ENCODE measurements around the gene PRKAB2.
A peak's percentile ranks its signal among the peaks of the same experiment; 100 is the strongest.
"Not testable (repeated sequence)": the region's sequence is repeated elsewhere in the genome, so short reads cannot be mapped to it uniquely, and the experiment has no call there.

The PRKAB2 gene, protein sequence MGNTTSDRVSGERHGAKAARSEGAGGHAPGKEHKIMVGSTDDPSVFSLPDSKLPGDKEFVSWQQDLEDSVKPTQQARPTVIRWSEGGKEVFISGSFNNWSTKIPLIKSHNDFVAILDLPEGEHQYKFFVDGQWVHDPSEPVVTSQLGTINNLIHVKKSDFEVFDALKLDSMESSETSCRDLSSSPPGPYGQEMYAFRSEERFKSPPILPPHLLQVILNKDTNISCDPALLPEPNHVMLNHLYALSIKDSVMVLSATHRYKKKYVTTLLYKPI

DNA sequence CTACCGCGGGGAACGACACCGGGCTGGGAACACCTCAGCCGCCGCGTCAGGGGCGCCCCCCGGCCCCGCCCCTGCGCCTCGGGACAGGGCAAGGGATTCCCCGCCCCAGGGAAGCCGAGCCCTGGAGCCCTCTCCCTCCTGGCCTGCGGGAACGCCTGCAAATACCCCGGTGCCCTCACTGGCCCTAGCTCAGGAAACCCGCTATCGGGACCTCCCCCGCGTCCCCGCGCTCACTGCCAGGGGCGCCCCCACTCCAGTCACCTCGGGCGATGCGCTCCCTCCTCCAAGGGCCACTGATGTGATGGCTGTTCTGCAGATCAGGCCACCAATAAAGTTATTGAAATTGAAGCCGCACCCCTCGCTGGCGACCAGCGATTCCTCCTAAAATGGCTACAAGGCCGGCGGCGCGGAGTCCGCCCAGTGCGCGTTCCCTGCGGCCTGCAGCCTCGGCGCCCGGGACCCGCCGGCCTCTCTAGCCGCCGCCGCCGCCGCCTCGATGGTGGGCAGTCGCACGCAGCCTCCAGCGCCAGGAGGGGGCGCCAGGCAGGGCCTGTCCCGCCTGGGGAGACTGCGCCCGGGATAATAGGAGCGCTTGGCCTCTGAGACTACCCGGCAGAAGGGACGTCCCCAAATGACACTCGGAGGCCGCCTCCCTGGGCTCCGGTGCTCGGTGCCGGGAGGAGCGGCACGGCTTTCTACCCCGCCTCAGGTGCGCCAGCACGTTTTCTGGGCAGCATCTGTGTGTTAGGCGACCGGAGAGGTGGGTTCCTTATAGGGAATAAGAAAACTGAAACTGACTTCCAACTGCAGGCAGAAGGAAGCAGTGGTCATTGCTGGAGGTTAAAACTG is at the start of gene PRKAB2:
Gene PRKAB2, minus strand, starts transcription at position 303 of the 849 bp plus-strand sequence. CDS start 326 bp downstream, outside the sequence.
- DNase-seq = peak; percentile 88

DNA sequence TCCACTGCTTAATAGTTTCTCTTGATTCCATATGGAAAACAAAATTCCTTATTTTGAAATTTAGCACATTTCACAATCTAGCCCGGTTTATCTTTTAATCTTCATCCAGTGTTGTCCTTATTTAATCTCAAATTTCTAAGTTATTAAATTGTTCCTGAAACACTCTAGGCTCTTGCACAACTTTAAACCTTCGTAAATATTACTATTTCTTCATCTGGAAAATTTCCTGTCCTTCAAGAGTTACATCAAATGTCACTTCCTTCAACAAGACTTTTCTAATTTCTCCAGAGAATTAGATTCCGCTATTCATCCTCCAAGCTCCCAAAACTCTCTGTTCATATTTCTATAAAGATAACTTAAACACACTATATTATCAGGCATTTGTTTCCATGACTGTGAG is 46.3 kb upstream of the PRKAB2 start:
- no peak for DNase-seq

DNA sequence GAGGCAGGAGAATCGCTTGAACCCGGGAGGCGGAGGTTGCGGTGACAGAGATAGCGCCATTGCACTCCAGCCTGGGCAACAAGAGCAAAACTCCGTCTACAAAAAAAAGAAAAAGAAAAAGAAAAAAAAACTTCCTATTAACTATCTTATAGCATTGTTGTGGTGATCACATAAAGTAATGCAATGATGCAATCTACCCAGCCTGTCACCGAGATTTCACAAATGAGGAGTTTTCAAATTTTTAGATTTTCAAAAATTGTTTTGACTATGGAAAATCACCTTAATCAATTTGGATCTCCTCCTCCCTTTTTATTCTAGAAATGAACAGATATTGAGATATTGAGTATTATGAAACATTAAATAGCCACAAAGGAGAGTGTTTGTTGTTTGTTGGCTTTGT is 44.9 kb upstream of the PRKAB2 start:
- DNase-seq = no peak

DNA sequence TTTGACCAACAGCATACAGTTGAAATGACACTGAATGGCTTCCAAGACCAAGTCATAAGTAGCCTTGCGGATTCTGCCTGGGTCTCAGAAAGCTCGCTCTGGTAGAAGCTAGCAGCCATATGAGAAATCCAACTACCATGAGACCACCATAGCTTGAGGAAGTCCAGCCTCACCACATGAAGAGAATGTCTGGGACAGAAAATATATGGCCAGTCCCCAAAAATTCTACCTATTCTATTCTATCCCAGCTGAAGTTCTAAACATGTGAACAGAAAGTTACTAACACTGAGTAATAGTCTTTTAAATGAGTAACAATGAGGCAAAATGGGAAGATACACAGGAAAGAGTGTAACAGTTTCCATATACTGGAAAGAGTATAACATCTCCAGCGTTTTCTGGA is 43.9 kb upstream of the PRKAB2 start:
- no peak for DNase-seq

DNA sequence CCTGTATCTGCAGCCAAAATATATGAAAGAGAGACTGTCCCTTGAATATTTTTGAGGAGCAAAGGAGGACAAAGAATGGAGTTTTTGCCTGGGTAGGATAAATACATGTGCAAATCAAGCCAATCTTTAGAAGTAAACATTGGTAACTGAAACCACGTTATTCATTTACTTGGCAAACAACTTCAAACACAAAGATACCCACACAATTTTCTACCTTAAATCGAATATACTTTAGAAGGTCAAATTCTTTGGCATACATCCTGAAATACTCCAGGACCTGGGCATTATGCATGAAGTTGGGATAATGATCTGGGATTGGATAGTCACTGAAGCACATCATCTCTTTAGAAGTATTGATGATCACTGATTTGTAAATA is 43.3 kb upstream of the PRKAB2 start:
- DNase-seq = no peak

DNA sequence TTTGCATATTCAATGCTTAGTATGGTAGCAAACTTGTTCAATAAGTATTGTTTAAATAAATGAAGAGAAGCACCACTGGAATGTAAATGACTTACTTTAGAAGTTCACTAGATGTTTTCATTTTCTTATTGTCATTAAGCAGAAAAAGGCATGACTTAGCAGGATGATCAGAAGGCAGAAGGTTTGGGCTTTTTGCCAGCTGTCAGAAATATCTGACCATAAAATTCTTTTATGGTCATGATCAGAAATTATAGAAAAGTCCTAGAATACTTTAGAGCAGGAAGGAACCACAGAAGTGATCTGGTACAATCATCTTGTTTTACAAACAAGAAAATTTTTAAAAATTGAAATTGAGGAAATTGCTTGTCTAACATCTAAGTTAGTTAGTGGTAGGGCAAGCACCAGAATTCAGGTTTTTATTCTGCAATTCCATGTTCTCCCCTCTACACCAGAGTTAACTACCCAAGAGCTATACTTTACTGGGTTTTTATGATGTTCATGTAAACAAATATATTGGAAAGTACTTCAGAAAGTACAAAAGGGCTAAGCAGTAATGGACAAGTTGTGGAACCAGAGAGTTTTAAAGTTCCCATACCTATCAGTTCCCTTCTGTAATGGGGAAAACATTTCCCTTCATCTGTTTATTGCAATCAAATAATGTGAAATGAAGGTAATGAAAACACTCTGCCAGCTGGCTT is 42.7 kb upstream of the PRKAB2 start:
- no peak for DNase-seq

DNA sequence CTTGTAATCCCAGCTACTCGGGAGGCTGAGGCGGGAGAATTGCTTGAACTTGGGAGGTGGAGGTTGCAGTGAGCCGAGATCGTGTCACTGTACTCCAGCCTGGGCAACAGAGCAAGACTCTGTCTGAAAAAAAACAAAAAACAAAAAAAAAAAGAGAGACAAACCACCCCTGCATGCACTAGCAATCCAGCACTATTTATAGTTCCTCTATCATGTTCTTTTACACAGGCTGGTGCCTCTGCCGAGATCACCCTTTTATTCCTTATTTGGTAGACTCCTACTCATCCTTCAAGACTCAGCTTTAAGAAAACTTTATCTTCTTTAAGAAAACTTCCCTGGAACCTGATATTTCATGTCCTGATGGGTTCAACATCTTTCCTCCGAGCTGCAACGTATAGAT is 42.1 kb upstream of the PRKAB2 start:
- no peak for DNase-seq

DNA sequence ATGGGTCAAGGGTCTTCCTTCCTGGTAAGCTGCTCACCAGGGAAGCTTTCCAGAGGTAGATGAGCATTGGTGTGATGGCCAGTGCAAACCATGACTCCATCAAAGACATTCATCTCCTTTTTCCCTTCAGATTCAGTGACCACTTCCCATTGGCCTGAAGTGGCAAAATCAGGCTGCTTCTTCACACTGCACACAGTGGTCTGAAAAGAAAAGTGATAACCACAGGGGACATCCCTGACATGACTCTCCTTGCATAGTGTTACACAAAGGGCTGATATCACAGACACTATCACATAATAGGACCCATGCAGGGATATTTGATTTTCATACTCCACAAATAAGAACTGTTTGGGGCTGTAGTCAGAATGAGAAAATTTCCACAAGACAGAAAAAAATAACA is 41.0 kb upstream of the PRKAB2 start:
- no peak for DNase-seq

DNA sequence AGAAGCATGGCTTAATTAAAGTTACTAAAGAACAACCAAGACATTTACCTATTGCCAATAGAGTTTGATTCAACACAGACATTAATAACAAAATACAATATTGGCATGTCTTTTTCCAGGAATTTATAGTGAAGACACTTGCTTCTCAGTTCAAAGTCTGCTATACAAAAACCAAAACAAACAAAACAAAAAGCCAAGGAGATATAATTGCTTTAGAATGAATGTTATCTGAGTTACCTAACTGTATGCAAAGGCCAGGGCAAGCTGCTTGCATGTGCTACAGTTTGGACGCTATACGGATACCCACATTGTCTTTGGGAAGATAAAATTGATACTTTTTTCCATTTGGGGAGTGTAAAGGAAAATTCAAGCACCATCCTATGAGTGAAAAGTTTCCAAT is 39.3 kb upstream of the PRKAB2 start:
- DNase-seq = no peak

DNA sequence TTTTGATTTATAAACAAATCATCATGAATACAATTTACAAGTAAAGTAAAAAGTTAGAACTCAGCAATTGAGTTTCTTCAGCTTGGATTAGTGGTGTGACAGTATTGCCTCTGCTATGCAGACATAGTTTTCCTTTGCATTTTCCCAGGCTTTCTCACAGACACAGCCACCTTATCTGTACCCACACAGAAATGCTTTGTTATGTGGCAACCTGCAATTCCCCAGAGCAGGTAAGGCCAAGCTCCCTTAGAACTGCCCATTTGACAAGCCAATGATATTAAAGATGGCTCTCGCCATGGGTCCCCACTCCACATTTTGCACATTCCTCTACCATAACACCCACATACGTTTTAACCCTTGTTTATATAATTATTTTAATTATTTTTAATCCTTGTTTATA is 38.7 kb upstream of the PRKAB2 start:
- no peak for DNase-seq

DNA sequence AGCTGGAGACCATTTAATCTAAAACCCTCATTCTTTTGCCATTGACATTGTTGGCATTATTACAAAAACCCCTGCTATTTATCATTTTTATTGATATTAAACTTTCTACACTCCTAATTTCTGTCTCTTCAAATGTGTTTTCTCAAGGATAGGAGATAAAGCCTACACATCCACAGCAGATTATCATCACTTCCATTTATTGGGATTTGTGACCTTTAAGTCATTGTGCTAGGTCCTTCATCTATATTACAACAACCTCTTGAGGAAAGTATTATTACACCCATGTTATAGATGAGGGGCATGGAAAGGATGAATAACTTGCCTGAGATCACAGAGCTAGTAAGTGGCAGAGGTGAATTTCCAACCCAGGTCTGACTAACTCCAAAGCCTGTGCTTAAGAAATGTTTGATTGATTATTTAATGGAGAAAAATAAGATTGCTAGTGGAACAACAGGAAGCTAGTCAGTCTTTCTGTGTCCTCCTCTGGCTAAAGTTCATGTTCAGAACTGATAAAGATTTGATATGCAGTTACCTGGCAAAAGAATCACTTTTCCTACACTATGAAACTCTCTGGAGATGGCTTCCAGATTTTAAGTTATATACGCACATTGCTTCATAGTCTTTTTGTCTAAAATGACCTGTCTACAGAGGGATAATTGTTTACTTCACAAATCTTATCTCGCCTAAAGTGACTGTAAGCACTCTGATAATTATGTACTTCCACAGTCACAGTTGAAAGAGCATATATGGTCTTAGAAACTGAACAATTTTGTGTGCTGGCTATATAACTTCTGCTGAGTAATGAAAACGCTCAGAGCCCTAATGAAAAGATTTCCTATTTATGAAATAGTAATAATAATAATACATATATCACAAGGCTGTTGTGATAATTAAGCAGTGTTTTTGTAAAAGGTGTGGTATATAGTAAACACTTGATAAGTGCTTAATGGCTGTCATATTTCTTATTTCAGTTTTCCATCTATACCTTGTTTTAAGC is 37.9 kb upstream of the PRKAB2 start:
- no peak for DNase-seq

DNA sequence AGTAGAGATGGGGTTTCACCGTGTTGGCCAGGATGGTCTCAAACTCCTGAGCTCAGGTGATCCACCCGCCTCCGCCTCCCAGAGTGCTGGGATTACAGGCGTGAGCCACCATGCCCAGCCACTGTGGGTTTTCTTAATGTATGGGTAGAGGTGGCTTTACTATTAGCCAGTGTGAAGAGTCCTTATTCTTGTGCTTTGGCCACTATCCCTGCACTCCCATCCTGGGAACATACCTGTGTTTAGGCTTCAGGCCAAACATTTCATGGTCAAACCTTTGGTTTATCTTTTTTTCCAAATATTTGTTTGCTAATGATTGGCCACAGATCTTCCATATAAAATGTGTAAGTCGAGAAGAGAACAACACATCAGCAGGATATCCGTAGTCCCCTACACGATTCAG is 36.3 kb upstream of the PRKAB2 start:
- no peak for DNase-seq

DNA sequence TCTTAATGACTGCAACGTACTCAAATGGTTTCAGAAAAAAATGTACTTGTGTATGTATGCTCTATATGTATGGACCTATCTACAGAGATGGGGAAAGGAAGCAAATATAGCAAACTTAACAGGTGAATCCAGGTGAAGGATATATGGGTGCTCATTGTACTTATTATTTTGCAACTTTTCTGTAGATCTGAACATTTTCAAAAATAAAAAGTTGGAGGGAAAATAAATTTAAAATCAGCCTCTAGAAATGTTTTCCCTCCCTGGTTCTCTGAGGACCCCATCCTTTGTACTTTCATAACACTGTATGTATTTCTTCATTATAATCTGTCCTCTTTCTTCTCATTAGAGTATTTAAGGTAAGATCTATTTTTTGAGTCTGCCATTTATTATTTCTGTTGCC is 34.9 kb upstream of the PRKAB2 start:
- no peak for DNase-seq

DNA sequence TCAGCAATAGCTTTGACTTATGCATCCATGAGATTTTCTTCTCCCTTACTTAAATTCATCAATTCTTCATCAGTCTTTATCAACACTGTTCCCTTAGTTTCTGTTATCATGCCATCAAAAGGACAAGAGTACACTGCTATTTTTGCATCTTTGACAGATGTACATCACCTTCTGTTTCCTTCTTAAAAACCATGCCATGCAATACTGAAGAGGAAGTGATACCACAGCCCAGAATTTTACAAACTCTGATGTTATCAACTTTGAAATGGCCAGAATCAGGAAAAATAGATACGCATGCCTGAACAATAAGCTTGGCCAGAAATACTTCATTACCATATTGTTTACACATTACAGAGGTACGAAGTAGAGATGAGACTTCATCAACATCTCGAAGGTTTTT is 31.8 kb upstream of the PRKAB2 start:
- DNase-seq = no peak

DNA sequence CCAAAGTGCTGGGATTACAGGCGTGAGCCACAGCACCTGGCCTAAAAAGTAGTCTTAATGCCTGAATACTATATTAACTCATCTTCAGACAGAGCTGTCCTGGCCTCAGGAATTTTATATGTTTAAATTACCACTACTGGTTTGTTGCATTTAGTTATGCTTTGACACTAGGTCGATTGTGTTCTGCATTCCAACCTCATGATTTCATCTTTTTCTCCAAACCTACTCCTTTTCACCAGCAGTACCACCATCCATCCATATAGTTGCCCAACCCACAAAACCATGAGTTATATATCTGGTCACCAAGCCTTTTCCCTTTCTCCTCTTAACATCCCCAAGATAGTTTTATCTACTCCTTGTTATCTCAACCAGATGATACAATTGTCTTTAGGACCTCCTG is 30.3 kb upstream of the PRKAB2 start:
- DNase-seq = no peak

DNA sequence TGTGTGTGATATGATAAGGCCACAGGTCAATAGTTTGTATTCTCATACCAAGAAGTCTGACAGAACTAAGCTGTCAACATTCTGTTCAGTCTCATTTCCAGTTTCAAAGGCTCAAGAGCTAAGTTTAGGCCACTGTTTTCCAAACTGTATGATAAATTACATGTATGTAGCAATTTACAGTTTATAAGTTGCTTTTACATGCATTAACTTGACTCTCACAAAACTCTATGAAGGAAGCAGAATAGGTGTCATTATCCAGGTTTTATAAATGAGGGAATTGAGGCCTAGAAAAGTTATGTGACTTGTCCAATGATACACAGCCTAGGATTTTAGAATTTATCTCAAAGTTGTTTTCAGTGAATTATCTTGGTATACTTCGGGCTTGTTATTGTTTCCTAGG is 29.5 kb upstream of the PRKAB2 start:
- DNase-seq = no peak

DNA sequence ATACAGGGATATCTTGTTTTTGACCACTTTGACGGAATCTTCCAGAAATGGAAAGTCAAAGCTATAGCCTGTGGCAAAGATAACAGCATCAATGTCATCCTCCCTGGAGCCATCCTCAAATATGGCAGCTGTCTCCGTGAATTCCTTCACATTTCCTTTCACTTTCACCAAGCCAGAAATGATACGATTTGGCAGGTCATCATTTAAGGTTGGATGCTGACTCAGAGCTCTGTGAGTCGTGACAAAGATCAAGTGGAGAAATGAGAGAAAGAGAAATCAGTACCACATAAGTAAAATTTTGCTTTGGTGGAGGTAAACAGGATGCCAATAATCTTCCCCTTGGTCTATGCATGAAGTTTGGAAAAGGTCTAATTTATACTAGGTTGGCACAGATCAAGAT is 29.0 kb upstream of the PRKAB2 start:
- DNase-seq = no peak

DNA sequence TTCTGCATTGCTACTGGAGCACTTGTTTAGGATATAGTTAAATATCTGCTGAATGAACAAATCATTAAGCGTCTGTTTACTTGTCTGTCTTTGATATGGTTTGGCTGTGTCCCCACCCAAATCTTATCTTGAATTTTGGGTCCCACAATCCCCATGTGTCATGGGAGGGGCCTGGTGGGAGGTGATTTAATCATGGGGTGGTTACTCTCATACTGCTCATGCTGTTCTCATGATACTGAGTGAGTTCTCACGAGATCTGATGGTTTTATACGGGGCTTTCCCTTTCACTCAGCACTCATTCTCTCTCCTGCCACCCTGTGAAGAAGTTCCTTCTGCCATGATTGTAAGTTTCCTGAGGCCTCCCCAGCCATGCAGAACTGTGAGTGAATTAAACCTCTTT is 25.1 kb upstream of the PRKAB2 start:
- not testable (repeated sequence) for DNase-seq

DNA sequence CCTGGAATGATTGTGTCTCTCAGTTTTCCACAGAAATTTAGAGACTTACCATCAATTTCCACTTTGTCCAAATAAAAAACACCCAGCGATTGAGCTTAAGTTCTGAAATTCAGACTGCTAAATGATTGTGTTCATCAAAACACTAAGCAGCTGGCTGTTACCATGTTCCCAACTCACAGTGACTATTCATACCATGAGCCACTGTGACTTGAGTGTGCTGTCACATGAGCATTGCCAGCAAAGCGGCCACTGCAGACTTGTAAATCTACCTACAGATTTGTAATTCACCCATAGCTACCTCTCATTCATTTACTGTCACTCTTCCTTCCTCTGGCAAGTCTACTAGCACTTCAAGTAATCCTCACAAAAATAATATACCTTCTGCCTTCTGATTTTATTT is 17.2 kb upstream of the PRKAB2 start:
- DNase-seq = no peak

DNA sequence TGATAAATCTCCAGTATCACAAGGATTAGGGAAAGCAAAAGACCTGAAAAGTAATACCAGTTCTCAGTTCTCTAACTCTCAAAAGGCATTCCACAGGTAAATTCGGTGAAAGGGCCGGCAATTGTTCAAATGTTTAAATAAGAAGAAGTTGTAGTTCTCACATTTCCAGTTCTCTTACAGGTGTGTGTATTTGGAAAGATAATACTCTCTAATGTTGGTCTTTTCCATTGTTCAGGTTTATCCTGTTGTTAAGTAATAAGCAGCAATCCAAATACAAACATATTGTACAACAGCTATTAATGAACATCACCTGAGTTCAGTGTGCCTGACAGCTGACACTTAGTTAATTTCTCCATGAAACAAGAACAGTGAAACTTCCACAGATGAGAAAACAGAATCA is 13.2 kb upstream of the PRKAB2 start:
- no peak for DNase-seq

DNA sequence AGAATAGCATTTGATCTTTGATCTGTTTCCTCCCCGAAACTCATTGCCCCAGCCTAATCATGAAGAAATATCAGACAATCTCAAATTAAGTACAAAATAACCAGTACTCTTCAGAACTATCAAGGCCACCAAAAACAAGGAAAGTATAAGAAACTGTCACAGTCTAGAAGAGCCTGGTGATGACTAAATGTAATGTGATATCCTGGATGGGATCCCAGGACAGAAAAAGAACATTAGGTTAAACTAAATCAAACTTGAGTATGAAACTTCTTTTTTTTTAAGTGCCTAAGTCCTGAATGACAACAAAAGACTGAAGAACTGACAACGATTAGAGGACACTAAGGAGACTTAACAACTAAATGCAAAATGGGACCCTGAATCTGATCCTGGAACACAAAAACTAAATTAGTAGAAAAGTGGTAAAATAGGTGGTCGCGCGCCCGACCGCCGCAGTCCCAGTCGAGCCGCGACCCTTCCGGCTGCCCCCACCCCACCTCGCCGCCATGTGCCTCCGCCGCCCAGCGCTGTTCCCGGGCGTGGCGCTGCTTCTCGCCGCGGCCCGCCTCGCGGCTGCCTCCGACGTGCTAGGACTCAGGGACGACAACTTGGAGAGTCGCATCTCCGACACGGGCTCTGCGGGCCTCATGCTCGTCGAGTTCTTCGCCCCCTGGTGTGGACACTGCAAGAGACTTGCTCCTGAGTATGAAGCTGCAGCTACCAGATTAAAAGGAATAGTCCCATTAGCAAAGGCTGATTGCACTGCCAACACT is 5.5 kb upstream of the PRKAB2 start:
- no peak for DNase-seq

Data from NCI-H510A (cell line).